K562 (cell line): ENCODE data around the gene ROBO2. TPM values are rescaled to one million over a fixed set of nuclear protein-coding genes. Genes with fewer than 3 reads are reported as not detected.

Experiments
- ATAC-seq: fragments of 200-7000 bp; cut with Tn5 transposase; 3 replicates; pipeline ENCODE4 v1.9.1; 2020; ENCODE audit warnings: moderate library complexity
- BruUV-seq: library from RNA; stranded (reverse); fragments of 400-500 nt; replicated peaks from 2 replicates; lab custom pipeline; 2021; lab: Mats Ljungman, UMichigan
- CTCF ChIA-PET: fragments of 300-600 bp; formaldehyde crosslinking; extraction: SDS; loops from one replicate; lab custom pipeline; 2021; ENCODE audit warnings: low intra/inter-chr PET ratio; lab: Yijun Ruan, JAX
- POLR2A ChIA-PET: fragments of 300-600, 350-650 bp; sonication (Branson Sonifier 250); formaldehyde crosslinking; extraction: SDS; loops from one replicate; lab custom pipeline; 2021; ENCODE audit warnings: antibody characterized with exemption, inconsistent platforms; lab: Yijun Ruan, JAX
- DNase-seq, 4 experiments: peaks; one replicate each; pipeline versions ENCODE4 v3.0.0 to v3.0.0-alpha.2; 2011 to 2018; ENCODE audit warnings: low spot score in 3 of 4, mixed read lengths in 3 of 4; ENCODE audit errors: extremely low read depth in 1 of 4
- FAIRE-seq: peaks from 2 replicates; lab custom pipeline; 2011; peaks lifted over from hg19 to GRCh38; lab: Jason Lieb, UNC
- H2AFZ ChIP-seq: 2 replicates; pipeline ENCODE4 v1.6.0; 2011; ENCODE audit warnings: low read depth, low read length, control low read depth, inconsistent platforms
- H3K27ac ChIP-seq: fragments of 200-600 bp; 3 replicates; pipeline ENCODE4 v1.8.0; 2011; ENCODE audit warnings: low read depth, mild to moderate bottlenecking, control low read depth, inconsistent platforms, low read length, moderate library complexity, mixed read lengths; ENCODE audit errors: extremely low read depth
- H3K27me3 ChIP-seq, 2 experiments: fragments of 300-600 bp in 1 of 2; 2 replicates in 1 of 2; 3 replicates in 1 of 2; pipeline versions ENCODE4 v1.6.0 to v1.8.0; 2011; ENCODE audit warnings: inconsistent platforms in 2 of 2, low read length in 2 of 2, mild to moderate bottlenecking in 1 of 2, mixed read lengths in 1 of 2, moderate library complexity in 1 of 2; ENCODE audit not compliant: control insufficient read depth in 2 of 2, insufficient read depth in 2 of 2
- H3K36me3 ChIP-seq: fragments of 300-600 bp; 3 replicates; pipeline ENCODE4 v1.8.0; 2011; ENCODE audit warnings: mild to moderate bottlenecking, low read length, inconsistent platforms; ENCODE audit not compliant: control insufficient read depth, insufficient read depth
- H3K4me1 ChIP-seq, 2 experiments: fragments of 200-600 bp in 1 of 2; replicated peaks in 1 of 2; 2 replicates in 1 of 2; 3 replicates in 1 of 2; pipeline versions ENCODE4 v1.5.1 to v1.8.0; 2011; ENCODE audit warnings: inconsistent platforms in 2 of 2, low read length in 2 of 2, mild to moderate bottlenecking in 1 of 2, mixed read lengths in 1 of 2, moderate library complexity in 1 of 2; ENCODE audit not compliant: control insufficient read depth in 2 of 2, insufficient read depth in 2 of 2
- H3K4me2 ChIP-seq: 2 replicates; pipeline ENCODE4 v1.6.1; 2011; ENCODE audit warnings: low read length, control low read depth, inconsistent platforms, mixed read lengths; ENCODE audit not compliant: insufficient read depth
- H3K4me3 ChIP-seq: fragments of 200-600 bp; sonication (generic), shearing (Covaris generic); 2 replicates; pipeline ENCODE4 v1.5.1; 2016; ENCODE audit warnings: control low read depth, inconsistent platforms
- H3K79me2 ChIP-seq: fragments of 200-600 bp; 3 replicates; pipeline ENCODE4 v1.8.0; 2011; ENCODE audit warnings: low read length, inconsistent platforms; ENCODE audit not compliant: control insufficient read depth, insufficient read depth
- H3K9ac ChIP-seq, 2 experiments: 2 replicates each; pipeline versions ENCODE4 v1.6.0 to v1.6.1; 2011; ENCODE audit warnings: low read depth in 2 of 2, low read length in 2 of 2, control low read depth in 1 of 2, inconsistent platforms in 1 of 2, mild to moderate bottlenecking in 1 of 2, mixed read lengths in 1 of 2; ENCODE audit not compliant: insufficient read depth in 1 of 2
- H3K9me1 ChIP-seq: one replicate; pipeline ENCODE4 v1.6.0; 2011; ENCODE audit warnings: inconsistent platforms, mild to moderate bottlenecking, low read length, moderate library complexity; ENCODE audit not compliant: control insufficient read depth, insufficient read depth
- H3K9me3 ChIP-seq: replicated peaks from 2 replicates; pipeline ENCODE4 v1.5.1; 2011; ENCODE audit warnings: low read depth, low read length, inconsistent platforms; ENCODE audit not compliant: control insufficient read depth, insufficient read depth
- H4K20me1 ChIP-seq: replicated peaks from 2 replicates; pipeline ENCODE4 v1.6.1; 2011; ENCODE audit warnings: low read length, inconsistent platforms, mixed read lengths; ENCODE audit not compliant: control insufficient read depth, insufficient read depth
- CBX2 ChIP-seq: fragments of 200-600 bp; sonication (generic); IDR thresholded peaks from one replicate; pipeline ENCODE4 v1.6.1; 2012; ENCODE audit warnings: mild to moderate bottlenecking, low read length, inconsistent platforms; ENCODE audit not compliant: insufficient read depth, poor library complexity, severe bottlenecking
- KDM5B ChIP-seq: fragments of 200-600 bp; sonication (generic); IDR thresholded peaks from 2 replicates; pipeline ENCODE4 v1.6.1; 2012; ENCODE audit warnings: low read depth, mild to moderate bottlenecking, moderate library complexity, low read length, control low read depth, inconsistent platforms; ENCODE audit not compliant: insufficient replicate concordance
- KLF13 ChIP-seq: fragments of 450-650 bp; IDR thresholded peaks from 2 replicates; pipeline ENCODE4 v1.6.1; 2016; ENCODE audit warnings: missing genetic modification characterization, low read depth, mild to moderate bottlenecking, missing compliant biosample characterization, moderate library complexity, borderline replicate concordance
- SAFB2 ChIP-seq: fragments of 200-400 bp; formaldehyde crosslinking; IDR thresholded peaks from 2 replicates; pipeline ENCODE4 v1.6.1; 2018; ENCODE audit warnings: borderline replicate concordance, low read length, low read depth, moderate library complexity; ENCODE audit not compliant: severe bottlenecking
- ZNF12 ChIP-seq: sonication (generic); formaldehyde crosslinking; IDR thresholded peaks from 2 replicates; pipeline ENCODE4 v1.4.0; 2020; ENCODE audit warnings: mild to moderate bottlenecking, missing genetic modification reagents
- ZNF239 ChIP-seq: fragments of 250-450 bp; sonication (Bioruptor Pico); IDR thresholded peaks from 2 replicates; pipeline ENCODE4 v1.4.0; 2020; ENCODE audit warnings: mild to moderate bottlenecking
- ZNF778 ChIP-seq: fragments of 450-650 bp; formaldehyde crosslinking; IDR thresholded peaks from 2 replicates; pipeline ENCODE4 v1.4.0; 2020; ENCODE audit warnings: mild to moderate bottlenecking, moderate library complexity
- WGBS: fragments of 100-300 bp; shearing (Covaris generic); methylation state at CpG from one replicate; pipeline ENCODE4 v1.1.6; 2016; ENCODE audit warnings: low coverage, mixed read lengths; ENCODE audit not compliant: insufficient coverage; ENCODE audit errors: missing lambda C conversion rate; 5-methylcytosine and 5-hydroxymethylcytosine counted together
- in situ Hi-C: fragments of 300-500 bp; cut with MboI; formaldehyde crosslinking; loops from 4 replicates; pipeline ENCODE4 v1.15.0; 2018; ENCODE audit warnings: inconsistent platforms, mixed read lengths
- intact Hi-C: fragments of 100-400 bp; cut with micrococcal nuclease; formaldehyde crosslinking; loops from 2 replicates; pipeline ENCODE4 v1.14.2; 2022
- polyA plus RNA-seq, 8 experiments: library from polyadenylated mRNA; depleted of rRNA in 4 of 8; stranded (reverse) in 5 of 8; unstranded in 3 of 8; fragments of >200 nt; fragmentation: Nextera tagmentation in 2 of 8; fragmentation: Illumina TruSeq in 1 of 8; extraction: Ambion mirVana in 2 of 8; extraction: Trizol in 1 of 8; gene quantifications; 2 replicates each; pipeline versions ENCODE4 v1.2.1 to v1.2.3, GENCODE V29; 2011 to 2014; ENCODE audit warnings: inconsistent platforms in 1 of 8, missing spikeins in 1 of 8
- total RNA-seq, 7 experiments: library from RNA; depleted of rRNA in 6 of 7; stranded (reverse); fragments of >200 nt in 6 of 7; fragmentation: Illumina TruSeq in 2 of 7; extraction: Trizol in 2 of 7; gene quantifications; 2 replicates each; pipeline versions ENCODE4 v1.2.1 to v1.2.3, GENCODE V29; 2011 to 2021; ENCODE audit warnings: low replicate concordance in 1 of 7
- TF ChIP-seq, protein P1 (sequence below), 2 experiments: fragments of 450-650 bp; conservative IDR thresholded peaks; 2 replicates each; pipeline ENCODE4 v1.6.1; 2017; ENCODE audit warnings: mild to moderate bottlenecking in 2 of 2, moderate library complexity in 2 of 2
- TF ChIP-seq, protein P2 (sequence below): sonication (generic); formaldehyde crosslinking; IDR thresholded peaks from 2 replicates; pipeline ENCODE4 v1.8.0; 2022; ENCODE audit warnings: mild to moderate bottlenecking, missing genetic modification reagents
- TF ChIP-seq, protein P3 (sequence below): fragments of 450-650 bp; IDR thresholded peaks from 2 replicates; pipeline ENCODE4 v1.6.1; 2018; ENCODE audit warnings: mild to moderate bottlenecking, low read depth; ENCODE audit not compliant: partially characterized antibody

ROBO2 gene
- total and polyA plus RNA-seq, 9 of the 15 experiments (the other 6 are each of a cell fraction or from before 2014, with no cell fraction given) = 0.84 to 3.0 (median 1.7) TPM

DNA sequence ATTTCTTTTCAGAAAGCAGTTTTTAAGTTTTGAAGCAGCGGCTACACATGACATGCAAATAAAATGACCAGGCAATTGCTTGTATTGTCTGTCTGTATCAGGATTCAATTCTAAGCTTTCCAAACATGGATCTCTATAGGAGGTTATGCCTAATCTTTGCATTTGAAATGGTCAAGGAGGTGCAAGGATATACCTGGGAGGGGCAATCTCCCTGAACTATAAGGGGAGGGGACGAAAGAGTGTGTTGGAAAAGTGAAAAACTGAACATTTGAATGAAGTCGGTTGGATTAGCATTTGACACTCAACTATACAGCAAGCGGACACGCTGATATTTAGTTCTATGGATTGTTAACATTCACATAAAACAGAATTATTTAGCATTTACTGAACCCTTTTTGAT lies 11.7 kb downstream of the ROBO2 start:
- Histone ChIP-seq H3K4me3 (no peak overlapping the region), H4K20me1 (no peaks in the 10 kb centered on the region), H2AFZ (no peak overlapping the region), H3K27ac (no peak overlapping the region), H3K4me2 (no peak overlapping the region), H3K9me1 (no peaks in the 10 kb centered on the region), H3K4me1 (no peaks in the 10 kb centered on the region), H3K27me3 (no peaks in the 10 kb centered on the region), H3K36me3 (no peaks in the 10 kb centered on the region), H3K9me3 (no peaks in the 10 kb centered on the region), H3K79me2 (no peaks in the 10 kb centered on the region; the same call in 2 of the 3 replicates), H3K9ac (no peak overlapping the region)
- ChIA-PET POLR2A (interaction anchor here (1.1 kb wide), 1 partner anchor 56 kb away, joined by 3 read pairs; no protein-coding TSS in a partner anchor), CTCF (no interaction called here)
- intact Hi-C loops = no loop called here
- ATAC-seq (no peak), DNase-seq (no peak), FAIRE-seq (no peak)
- no peak for TF ChIP-seq SAFB2
- TF ChIP-seq, protein P1, sequence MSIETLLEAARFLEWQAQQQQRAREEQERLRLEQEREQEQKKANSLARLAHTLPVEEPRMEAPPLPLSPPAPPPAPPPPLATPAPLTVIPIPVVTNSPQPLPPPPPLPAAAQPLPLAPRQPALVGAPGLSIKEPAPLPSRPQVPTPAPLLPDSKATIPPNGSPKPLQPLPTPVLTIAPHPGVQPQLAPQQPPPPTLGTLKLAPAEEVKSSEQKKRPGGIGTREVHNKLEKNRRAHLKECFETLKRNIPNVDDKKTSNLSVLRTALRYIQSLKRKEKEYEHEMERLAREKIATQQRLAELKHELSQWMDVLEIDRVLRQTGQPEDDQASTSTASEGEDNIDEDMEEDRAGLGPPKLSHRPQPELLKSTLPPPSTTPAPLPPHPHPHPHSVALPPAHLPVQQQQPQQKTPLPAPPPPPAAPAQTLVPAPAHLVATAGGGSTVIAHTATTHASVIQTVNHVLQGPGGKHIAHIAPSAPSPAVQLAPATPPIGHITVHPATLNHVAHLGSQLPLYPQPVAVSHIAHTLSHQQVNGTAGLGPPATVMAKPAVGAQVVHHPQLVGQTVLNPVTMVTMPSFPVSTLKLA (conservative IDR thresholded peaks at IDR 0.05) = no peak
- TF ChIP-seq, protein P2, sequence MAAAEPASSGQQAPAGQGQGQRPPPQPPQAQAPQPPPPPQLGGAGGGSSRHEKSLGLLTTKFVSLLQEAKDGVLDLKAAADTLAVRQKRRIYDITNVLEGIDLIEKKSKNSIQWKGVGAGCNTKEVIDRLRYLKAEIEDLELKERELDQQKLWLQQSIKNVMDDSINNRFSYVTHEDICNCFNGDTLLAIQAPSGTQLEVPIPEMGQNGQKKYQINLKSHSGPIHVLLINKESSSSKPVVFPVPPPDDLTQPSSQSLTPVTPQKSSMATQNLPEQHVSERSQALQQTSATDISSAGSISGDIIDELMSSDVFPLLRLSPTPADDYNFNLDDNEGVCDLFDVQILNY (CRISPR knock-in tag) = no peak
- no peak for TF ChIP-seq ZNF239
- no peak for TF ChIP-seq ZNF778 (CRISPR knock-in tag)
- no peak for TF ChIP-seq CBX2
- TF ChIP-seq, protein P3, sequence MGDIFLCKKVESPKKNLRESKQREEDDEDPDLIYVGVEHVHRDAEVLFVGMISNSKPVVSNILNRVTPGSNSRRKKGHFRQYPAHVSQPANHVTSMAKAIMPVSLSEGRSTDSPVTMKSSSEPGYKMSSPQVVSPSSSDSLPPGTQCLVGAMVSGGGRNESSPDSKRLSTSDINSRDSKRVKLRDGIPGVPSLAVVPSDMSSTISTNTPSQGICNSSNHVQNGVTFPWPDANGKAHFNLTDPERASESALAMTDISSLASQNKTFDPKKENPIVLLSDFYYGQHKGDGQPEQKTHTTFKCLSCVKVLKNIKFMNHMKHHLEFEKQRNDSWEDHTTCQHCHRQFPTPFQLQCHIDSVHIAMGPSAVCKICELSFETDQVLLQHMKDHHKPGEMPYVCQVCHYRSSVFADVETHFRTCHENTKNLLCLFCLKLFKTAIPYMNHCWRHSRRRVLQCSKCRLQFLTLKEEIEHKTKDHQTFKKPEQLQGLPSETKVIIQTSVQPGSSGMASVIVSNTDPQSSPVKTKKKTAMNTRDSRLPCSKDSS = no peak
- no peak for TF ChIP-seq KDM5B
- TF ChIP-seq KLF13 (tag) = no peak
- TF ChIP-seq ZNF12 (CRISPR knock-in tag) = no peak
- in situ Hi-C loops = no loop called here
- BruUV-seq = no TSS peak
- WGBS = 32% methylated on average over 5 of the region's 5 CpGs
